Transverse colon (tissue), 4 donors: ENCODE results near the gene KLHL22. TPM values are rescaled to one million over a fixed set of nuclear protein-coding genes. Genes with fewer than 3 reads are reported as not detected.
A peak's percentile ranks its signal among the peaks of the same experiment; 100 is the strongest.

ENCODE experiments used
- DNase-seq: peaks from one replicate; pipeline ENCODE4 v3.0.0-alpha.2; 2019
- H3K27ac ChIP-seq, 4 donors: fragments of 200-600 bp; sonication (generic); 2 replicates each; pipeline ENCODE4 v1.5.1; 2016 to 2018; ENCODE audit warnings: inconsistent platforms in 4 of 4
- H3K27me3 ChIP-seq: fragments of 200-600 bp; sonication (generic); 2 replicates; pipeline ENCODE4 v1.5.1; 2017; ENCODE audit warnings: inconsistent platforms
- H3K36me3 ChIP-seq, 4 donors: fragments of 200-600 bp; sonication (generic); 2 replicates each; pipeline ENCODE4 v1.5.1; 2017 to 2019; ENCODE audit warnings: inconsistent platforms in 4 of 4
- H3K4me1 ChIP-seq, 4 donors: fragments of 200-600 bp; sonication (generic); 2 replicates each; pipeline ENCODE4 v1.5.1; 2017 to 2020; ENCODE audit warnings: inconsistent platforms in 4 of 4
- H3K4me3 ChIP-seq, 4 donors: fragments of 200-600 bp; sonication (generic); 1 replicate in 1 of 4; 2 replicates in 3 of 4; pipeline versions ENCODE4 v1.5.1 to v1.6.1; 2017 to 2019; ENCODE audit warnings: inconsistent platforms in 4 of 4
- H3K9me3 ChIP-seq, 2 donors: fragments of 200-600 bp; sonication (generic); 2 replicates each; pipeline ENCODE4 v1.5.1; 2017 to 2019; ENCODE audit warnings: inconsistent platforms in 2 of 2
- EP300 ChIP-seq: sonication (generic); formaldehyde crosslinking; IDR thresholded peaks from one replicate; pipeline ENCODE4 v1.6.1; 2017; ENCODE audit warnings: antibody characterized with exemption, low read depth
- POLR2A ChIP-seq: fragments of 450-650 bp; IDR thresholded peaks from one replicate; pipeline ENCODE4 v1.6.1; 2016; ENCODE audit warnings: antibody characterized with exemption, mild to moderate bottlenecking, moderate library complexity
- POLR2AphosphoS5 ChIP-seq, 3 donors: sonication (generic); formaldehyde crosslinking; IDR thresholded peaks; one replicate each; pipeline ENCODE4 v1.6.1; 2016; ENCODE audit warnings: antibody characterized with exemption in 3 of 3
- WGBS, 2 donors: methylation state at CpG; one replicate each; pipeline ENCODE4 v1.1.5; 2018; ENCODE audit warnings: low coverage in 1 of 2; 5-methylcytosine and 5-hydroxymethylcytosine counted together
- in situ Hi-C, 4 donors: fragments of 200-750 bp; cut with MboI; loops; one replicate each; pipeline versions ENCODE4 v1.15.0 to v1.15.1; 2017; ENCODE audit warnings: low sequenced_read_pairs in 3 of 4, low pct_ligation_motif_present in 1 of 4, low pct_unique_long_range_greater_than_20kb in 1 of 4
- intact Hi-C: fragments of 100-400 bp; cut with DNase I; formaldehyde crosslinking; loops from one replicate; pipeline ENCODE4 v1.15.1; 2023; ENCODE audit warnings: low total_unique reads
- total RNA-seq, 4 donors: library from RNA; depleted of rRNA; stranded (reverse); fragments of >200 nt; gene quantifications; one replicate each; pipeline ENCODE4 v1.1.0, GENCODE V29; 2016
- TF ChIP-seq, protein P1 (sequence below), 5 experiments: fragments of 200-600 bp in 3 of 5; fragments of 450-650 bp in 2 of 5; sonication (generic) in 3 of 5; IDR thresholded peaks; 1 replicate in 2 of 5; 2 replicates in 3 of 5; pipeline ENCODE4 v1.5.1; 2016 to 2017; ENCODE audit warnings: antibody characterized with exemption in 5 of 5, inconsistent platforms in 3 of 5, mild to moderate bottlenecking in 2 of 5, moderate library complexity in 1 of 5

The KLHL22 gene
- total RNA-seq, 4 donors from 2014 or later = 12.7 to 75.9 (median 16.9) TPM

DNA sequence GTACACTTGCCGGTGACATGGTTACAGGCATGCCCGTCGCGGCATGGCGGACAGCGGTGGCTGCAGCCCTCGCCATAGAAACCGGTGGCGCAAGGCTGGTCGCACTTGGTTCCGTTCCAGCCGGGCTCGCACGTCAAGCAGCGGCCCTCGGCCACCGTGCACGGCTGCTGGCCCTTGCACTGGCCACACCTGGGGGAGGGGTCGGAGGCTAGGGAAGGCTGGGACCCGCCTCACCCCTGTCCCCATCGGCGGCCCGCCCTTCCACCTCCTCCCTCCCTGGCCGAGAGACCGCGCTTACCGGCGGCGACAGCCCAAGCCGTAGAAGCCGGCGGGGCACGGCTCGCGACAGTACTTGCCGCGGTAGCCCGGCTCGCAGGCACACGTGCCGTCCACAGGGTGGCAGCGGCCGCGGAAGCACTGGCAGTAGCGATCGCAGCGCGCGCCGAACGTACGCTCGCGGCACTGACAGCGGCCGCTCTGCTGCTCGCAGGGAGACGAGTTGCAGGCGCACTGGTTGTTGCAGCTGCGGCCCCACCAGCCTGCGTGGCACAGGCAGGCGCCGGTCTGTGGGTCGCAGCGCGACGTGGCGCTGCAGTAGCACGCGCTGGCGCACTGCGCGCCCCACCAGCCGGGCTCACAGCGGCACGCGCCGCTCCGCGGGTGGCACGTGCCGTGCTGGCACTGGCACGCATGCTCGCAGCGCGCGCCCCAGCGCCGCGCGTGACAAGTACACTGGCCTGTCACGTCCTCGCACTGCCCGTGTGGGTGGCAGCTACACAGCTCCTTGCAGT, 64.7 kb downstream of the KLHL22 start:
- Histone ChIP-seq H3K4me1 (peaks cover 17 to 37% (median 32%) of the 10 kb centered on the region in 4 donors), H3K9me3 (no peaks in the 10 kb centered on the region), H3K27me3 (peaks cover 95% of the 10 kb centered on the region), H3K4me3 (peak overlapping the region in 2 of 4 donors; percentile 19 to 27), H3K27ac (no peak overlapping the region), H3K36me3 (no peaks in the 10 kb centered on the region)
- in situ Hi-C loops (no loop called here), intact Hi-C loops (loop anchor here (5.0 kb wide), 1 partner anchor 1139 kb away; the partner anchor contains the start of gene CLTCL1)
- DNase-seq = peak; percentile 57
- WGBS, 2 donors = 23% methylated on average over 56 of the region's 94 CpGs; no CpG with 5 or more reads in 1 of the 2 donors
- TF ChIP-seq POLR2AphosphoS5 (IDR thresholded peaks at IDR 0.05) = peak in 1 of 3 donors; percentile 11
- no peak for TF ChIP-seq EP300
- TF ChIP-seq, protein P1, sequence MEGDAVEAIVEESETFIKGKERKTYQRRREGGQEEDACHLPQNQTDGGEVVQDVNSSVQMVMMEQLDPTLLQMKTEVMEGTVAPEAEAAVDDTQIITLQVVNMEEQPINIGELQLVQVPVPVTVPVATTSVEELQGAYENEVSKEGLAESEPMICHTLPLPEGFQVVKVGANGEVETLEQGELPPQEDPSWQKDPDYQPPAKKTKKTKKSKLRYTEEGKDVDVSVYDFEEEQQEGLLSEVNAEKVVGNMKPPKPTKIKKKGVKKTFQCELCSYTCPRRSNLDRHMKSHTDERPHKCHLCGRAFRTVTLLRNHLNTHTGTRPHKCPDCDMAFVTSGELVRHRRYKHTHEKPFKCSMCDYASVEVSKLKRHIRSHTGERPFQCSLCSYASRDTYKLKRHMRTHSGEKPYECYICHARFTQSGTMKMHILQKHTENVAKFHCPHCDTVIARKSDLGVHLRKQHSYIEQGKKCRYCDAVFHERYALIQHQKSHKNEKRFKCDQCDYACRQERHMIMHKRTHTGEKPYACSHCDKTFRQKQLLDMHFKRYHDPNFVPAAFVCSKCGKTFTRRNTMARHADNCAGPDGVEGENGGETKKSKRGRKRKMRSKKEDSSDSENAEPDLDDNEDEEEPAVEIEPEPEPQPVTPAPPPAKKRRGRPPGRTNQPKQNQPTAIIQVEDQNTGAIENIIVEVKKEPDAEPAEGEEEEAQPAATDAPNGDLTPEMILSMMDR (IDR thresholded peaks at IDR 0.05) = peak; percentile 27 to 50 (median 39)
- TF ChIP-seq POLR2A = no peak

DNA sequence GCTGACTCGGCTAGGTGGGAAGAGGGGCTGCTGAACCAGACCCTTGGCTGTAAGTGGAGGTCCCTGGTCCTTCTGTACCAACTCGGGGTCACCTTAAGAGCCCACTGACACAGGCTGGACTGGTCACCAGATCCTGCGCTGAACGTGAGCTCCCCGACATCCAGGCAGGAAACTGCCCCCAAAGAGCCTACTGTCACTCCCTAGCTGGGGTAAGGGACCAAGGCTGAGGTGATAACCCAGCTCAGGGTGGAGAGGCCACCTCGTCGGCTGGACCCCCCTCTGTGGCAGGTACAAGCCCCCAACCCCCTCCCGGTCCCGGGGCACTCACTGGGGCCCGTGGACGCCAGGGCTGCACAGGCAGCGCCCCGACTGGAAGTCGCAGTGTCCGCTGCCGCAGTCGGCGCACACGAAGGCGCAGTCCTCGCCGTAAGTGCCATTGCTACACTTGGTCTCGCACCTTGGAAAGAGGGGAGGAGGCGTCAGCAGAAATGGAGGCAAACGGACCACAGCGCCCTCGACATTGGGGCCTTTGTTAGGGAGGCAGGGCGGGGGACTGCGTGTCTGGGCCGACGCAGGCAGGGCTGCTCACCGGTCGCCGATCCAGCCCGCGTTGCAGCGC, 65.4 kb downstream of the KLHL22 start:
- Histone ChIP-seq H3K36me3 (no peaks in the 10 kb centered on the region), H3K27ac (no peak overlapping the region), H3K27me3 (peaks cover 95% of the 10 kb centered on the region), H3K4me1 (peaks cover 11 to 33% (median 32%) of the 10 kb centered on the region in 4 donors), H3K4me3 (peak overlapping the region in 2 of 4 donors; percentile 19 to 27), H3K9me3 (no peaks in the 10 kb centered on the region)
- WGBS, 2 donors = 54% methylated on average over 32 of the region's 37 CpGs; no CpG with 5 or more reads in 1 of the 2 donors
- intact Hi-C loops = loop anchor here (5.0 kb wide), 1 partner anchor 1138 kb away; the partner anchor contains the start of gene CLTCL1
- no peak for DNase-seq
- in situ Hi-C loops = no loop called here
- TF ChIP-seq, protein P1 (IDR thresholded peaks at IDR 0.05) = no peak
- TF ChIP-seq POLR2A (no peak), EP300 (no peak), POLR2AphosphoS5 (IDR thresholded peaks at IDR 0.05) (no peak)

DNA sequence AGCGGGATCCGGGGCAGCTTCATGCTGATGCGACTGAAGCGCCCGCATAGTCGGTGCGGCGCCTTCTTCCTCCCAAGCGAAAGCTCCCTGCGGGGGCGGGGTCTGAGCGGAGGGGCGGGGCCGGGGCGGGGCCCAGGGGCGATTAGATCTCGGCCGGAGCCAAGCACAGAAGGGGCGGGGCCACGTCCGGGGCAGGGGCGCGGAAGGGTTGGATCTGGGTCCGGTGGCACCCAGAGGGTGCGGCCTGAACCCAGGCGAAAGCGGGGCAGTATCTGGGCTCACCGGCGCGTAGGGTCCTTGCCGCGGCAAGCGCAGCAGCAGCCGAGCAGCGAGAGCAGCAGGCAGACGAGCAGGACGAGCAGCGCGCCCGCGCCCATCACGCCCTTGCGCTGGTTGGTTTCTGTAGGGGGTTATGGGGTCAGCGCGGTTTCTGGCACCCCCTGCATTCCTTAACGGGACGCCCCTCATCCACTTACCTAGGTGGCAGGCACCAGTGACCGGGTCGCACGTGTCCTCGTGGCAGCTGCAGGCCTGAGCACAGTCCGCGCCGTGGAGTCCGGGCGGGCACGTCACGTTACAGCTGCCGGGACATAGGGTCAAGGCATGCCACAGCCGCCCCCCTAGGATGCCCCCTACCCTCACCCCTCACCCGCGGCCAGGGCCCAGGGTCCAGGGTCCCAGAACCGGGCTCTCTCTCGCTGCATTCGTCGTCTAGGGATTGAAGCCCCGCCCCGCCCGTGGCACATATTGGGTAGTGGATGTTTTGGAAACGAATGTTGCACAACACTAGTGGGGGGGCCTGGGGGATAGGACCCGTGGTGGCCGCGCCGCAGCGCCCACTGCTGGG, 66.1 kb downstream of the KLHL22 start:
- Histone ChIP-seq H3K9me3 (no peaks in the 10 kb centered on the region), H3K27ac (no peak overlapping the region), H3K27me3 (peaks cover 95% of the 10 kb centered on the region), H3K4me1 (peaks cover 11 to 35% (median 32%) of the 10 kb centered on the region in 4 donors), H3K36me3 (no peaks in the 10 kb centered on the region), H3K4me3 (peak overlapping the region in 3 of 4 donors; percentile 13 to 48 (median 37))
- intact Hi-C loops (loop anchor here (5.0 kb wide), 1 partner anchor 1137 kb away; the partner anchor contains the start of gene CLTCL1), in situ Hi-C loops (no loop called here)
- 20 to 30% methylated on average over 2 to 73 of the region's 75 CpGs for WGBS, 2 donors
- TF ChIP-seq, protein P1 (IDR thresholded peaks at IDR 0.05) = no peak
- TF ChIP-seq POLR2AphosphoS5 (IDR thresholded peaks at IDR 0.05) (no peak), POLR2A (no peak), EP300 (no peak)
- peak; percentile 84 for DNase-seq
